GM23248 (cell line): ENCODE measurements around the gene GRM7. TPM values are rescaled to one million over a fixed set of nuclear protein-coding genes. Genes with fewer than 3 reads are reported as not detected.

ENCODE experiments used
- DNase-seq: peaks from one replicate; pipeline ENCODE4 v3.0.0-alpha.2; 2015
- H2AFZ ChIP-seq: fragments of 200-600 bp; sonication (generic); 2 replicates; pipeline ENCODE4 v1.6.1; 2016; ENCODE audit warnings: antibody characterized with exemption
- H3F3A ChIP-seq: fragments of 200-600 bp; sonication (generic); 2 replicates; pipeline ENCODE4 v1.6.1; 2016; ENCODE audit warnings: mild to moderate bottlenecking, antibody characterized with exemption, mixed run types; ENCODE audit not compliant: insufficient read depth
- H3K27ac ChIP-seq: fragments of 200-600 bp; sonication (generic); 2 replicates; pipeline ENCODE4 v1.5.1; 2016; ENCODE audit warnings: mild to moderate bottlenecking
- H3K27me3 ChIP-seq: fragments of 200-600 bp; sonication (generic); replicated peaks from 2 replicates; pipeline ENCODE4 v1.6.1; 2016; ENCODE audit warnings: mild to moderate bottlenecking; ENCODE audit not compliant: insufficient read depth
- H3K36me3 ChIP-seq: fragments of 200-600 bp; sonication (generic); 2 replicates; pipeline ENCODE4 v1.6.1; 2016; ENCODE audit warnings: low read depth, mild to moderate bottlenecking
- H3K4me1 ChIP-seq: fragments of 200-600 bp; sonication (generic); 2 replicates; pipeline ENCODE4 v1.6.1; 2016; ENCODE audit warnings: mild to moderate bottlenecking; ENCODE audit not compliant: insufficient read depth
- H3K4me2 ChIP-seq: fragments of 200-600 bp; sonication (generic); one replicate; pipeline ENCODE4 v1.6.1; 2016; ENCODE audit warnings: mild to moderate bottlenecking; ENCODE audit not compliant: unreplicated experiment
- H3K4me3 ChIP-seq: fragments of 200-600 bp; sonication (generic); 2 replicates; pipeline ENCODE4 v1.5.1; 2016; ENCODE audit warnings: mild to moderate bottlenecking
- H3K79me2 ChIP-seq: fragments of 200-600 bp; sonication (generic); 2 replicates; pipeline ENCODE4 v1.6.1; 2016; ENCODE audit warnings: mild to moderate bottlenecking; ENCODE audit not compliant: insufficient read depth
- H3K9ac ChIP-seq: fragments of 200-600 bp; sonication (generic); 2 replicates; pipeline ENCODE4 v1.6.1; 2016; ENCODE audit warnings: mild to moderate bottlenecking
- H3K9me2 ChIP-seq: fragments of 200-600 bp; sonication (generic); 2 replicates; pipeline ENCODE4 v1.6.1; 2016; ENCODE audit warnings: mixed run types, mild to moderate bottlenecking, moderate library complexity; ENCODE audit not compliant: insufficient read depth
- H3K9me3 ChIP-seq: fragments of 200-600 bp; sonication (generic); one replicate; pipeline ENCODE4 v1.6.1; 2017; ENCODE audit warnings: low read depth
- H4K20me1 ChIP-seq: fragments of 200-600 bp; sonication (generic); 2 replicates; pipeline ENCODE4 v1.6.0; 2016; ENCODE audit not compliant: insufficient read depth
- EZH2 ChIP-seq: fragments of 200-600 bp; sonication (generic); IDR thresholded peaks from 2 replicates; pipeline ENCODE4 v1.6.1; 2018; ENCODE audit warnings: antibody characterized with exemption, mild to moderate bottlenecking; ENCODE audit not compliant: insufficient read depth, poor library complexity, severe bottlenecking
- EZH2phosphoT487 ChIP-seq: fragments of 200-600 bp; sonication (generic); IDR thresholded peaks from 2 replicates; pipeline ENCODE4 v1.6.1; 2018; ENCODE audit warnings: antibody characterized with exemption, moderate library complexity, mild to moderate bottlenecking, low read depth; ENCODE audit not compliant: insufficient read depth
- WGBS, 2 experiments: methylation state at CpG; one replicate each; pipeline ENCODE4 v1.1.6; 2015 to 2017; ENCODE audit warnings: low lambda C conversion rate in 2 of 2, low coverage in 1 of 2; ENCODE audit errors: missing lambda C conversion rate in 2 of 2; 5-methylcytosine and 5-hydroxymethylcytosine counted together
- in situ Hi-C: fragments of 300-500 bp; cut with MboI; formaldehyde crosslinking; loops from 2 replicates; pipeline ENCODE4 v1.15.0; 2020
- polyA plus RNA-seq: library from polyadenylated mRNA; unstranded; fragments of >200 nt; fragmentation: Nextera tagmentation; extraction: Ambion mirVana; gene quantifications from 2 replicates; pipeline ENCODE4 v1.2.1, GENCODE V29; 2016
- total RNA-seq: library from RNA; depleted of rRNA; stranded (reverse); fragments of >200 nt; shearing (Covaris generic); gene quantifications from 2 replicates; pipeline ENCODE4 v1.2.3, GENCODE V29; 2014

The GRM7 gene
- total and polyA plus RNA-seq, 2 experiments from 2014 or later = not detected

DNA sequence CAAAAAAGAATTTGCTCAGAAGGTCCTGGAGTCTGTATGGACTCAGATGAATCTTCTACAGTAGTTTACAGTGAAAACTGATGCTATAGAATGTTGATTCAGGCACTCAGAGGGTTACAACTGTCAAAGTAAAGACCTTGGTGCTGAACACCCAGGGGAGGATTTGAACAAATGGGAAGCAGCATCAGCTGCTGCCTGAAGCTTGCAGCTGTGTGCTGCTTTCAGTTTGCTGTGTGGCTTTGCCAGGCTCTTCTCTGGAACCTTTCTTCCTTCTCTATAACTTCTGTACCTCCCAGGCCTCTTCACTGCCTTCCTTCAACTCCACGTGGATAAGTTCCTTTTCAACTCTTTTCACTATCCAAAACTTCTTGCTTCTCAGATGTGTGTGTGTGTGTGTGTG, 214.2 kb downstream of the GRM7 start:
- no peak for DNase-seq
- no peak overlapping the region for H3K4me2 ChIP-seq
- no peak overlapping the region for H3K9ac ChIP-seq
- no peaks in the 10 kb centered on the region for H3K36me3 ChIP-seq
- H3K79me2 ChIP-seq = no peaks in the 10 kb centered on the region
- no peaks in the 10 kb centered on the region for H4K20me1 ChIP-seq
- H3K27me3 ChIP-seq = no peaks in the 10 kb centered on the region
- H3F3A ChIP-seq = no peaks in the 10 kb centered on the region
- H3K9me2 ChIP-seq = no peaks in the 10 kb centered on the region
- H2AFZ ChIP-seq = no peak overlapping the region
- H3K27ac ChIP-seq = no peak overlapping the region
- TF ChIP-seq EZH2 (no peak), EZH2phosphoT487 (no peak)
- H3K9me3 ChIP-seq = no peaks in the 10 kb centered on the region
- in situ Hi-C loops = no loop called here
- H3K4me1 ChIP-seq = no peaks in the 10 kb centered on the region
- 0 to 5% methylated on average over 1 of the region's 1 CpG for WGBS, 2 experiments
- H3K4me3 ChIP-seq = no peak overlapping the region

DNA sequence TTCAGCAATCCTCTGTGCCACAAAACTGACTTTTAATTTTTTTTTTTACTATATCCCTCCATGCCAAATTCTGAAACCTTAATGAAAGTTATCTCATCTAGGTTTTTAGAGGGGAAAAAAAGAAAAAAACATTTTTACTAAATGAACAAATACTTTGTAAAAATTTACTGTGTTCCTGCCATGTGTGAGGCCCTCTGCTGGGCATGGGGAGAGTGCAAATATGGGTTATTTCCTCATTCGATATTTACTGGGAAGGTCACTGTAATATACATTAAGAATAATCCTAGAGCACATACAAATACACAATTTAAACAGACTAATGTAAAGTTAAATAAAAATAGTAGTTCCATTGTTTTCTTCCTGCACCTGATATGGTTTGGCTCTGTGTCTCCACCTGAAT, 215.0 kb downstream of the GRM7 start:
- Histone ChIP-seq H3K4me1 (no peaks in the 10 kb centered on the region), H3F3A (no peaks in the 10 kb centered on the region), H2AFZ (no peak overlapping the region), H3K4me2 (no peak overlapping the region), H3K9me3 (no peaks in the 10 kb centered on the region), H4K20me1 (no peaks in the 10 kb centered on the region), H3K9me2 (no peaks in the 10 kb centered on the region), H3K27ac (no peak overlapping the region), H3K27me3 (no peaks in the 10 kb centered on the region), H3K79me2 (no peaks in the 10 kb centered on the region), H3K4me3 (no peak overlapping the region), H3K36me3 (no peaks in the 10 kb centered on the region), H3K9ac (no peak overlapping the region)
- in situ Hi-C loops = no loop called here
- TF ChIP-seq EZH2phosphoT487 = no peak
- TF ChIP-seq EZH2 = no peak
- 13 to 23% methylated on average over 1 of the region's 1 CpG for WGBS, 2 experiments
- DNase-seq = no peak

DNA sequence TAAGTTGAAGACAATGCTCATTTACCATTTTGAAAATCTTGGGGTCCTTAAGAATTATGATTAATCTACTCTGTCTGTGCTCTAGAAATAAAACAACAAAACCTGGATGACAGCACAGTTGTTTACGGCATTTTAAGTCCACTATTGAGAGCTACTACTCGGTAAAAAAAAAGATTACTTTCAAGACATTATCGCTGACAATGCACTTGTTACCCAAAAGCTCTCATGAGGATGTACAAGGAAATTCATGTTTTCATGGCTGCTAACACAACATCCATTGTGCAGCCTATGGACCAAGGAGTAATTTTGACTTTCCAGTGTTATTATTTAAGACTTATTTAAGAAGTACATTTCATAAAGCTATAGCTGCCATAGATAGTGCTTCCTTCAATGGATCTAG, 221.3 kb downstream of the GRM7 start:
- no peaks in the 10 kb centered on the region for H3K9me2 ChIP-seq
- 38 to 45% methylated on average over 3 of the region's 3 CpGs for WGBS, 2 experiments
- H3F3A ChIP-seq = no peaks in the 10 kb centered on the region
- no peaks in the 10 kb centered on the region for H3K36me3 ChIP-seq
- no peak overlapping the region for H3K27ac ChIP-seq
- in situ Hi-C loops = no loop called here
- H3K9me3 ChIP-seq = no peaks in the 10 kb centered on the region
- no peak overlapping the region for H3K9ac ChIP-seq
- H3K4me1 ChIP-seq = no peaks in the 10 kb centered on the region
- DNase-seq = no peak
- no peak overlapping the region for H3K4me2 ChIP-seq
- no peaks in the 10 kb centered on the region for H3K27me3 ChIP-seq
- TF ChIP-seq EZH2phosphoT487 (no peak), EZH2 (no peak)
- no peaks in the 10 kb centered on the region for H3K79me2 ChIP-seq
- no peaks in the 10 kb centered on the region for H4K20me1 ChIP-seq
- no peak overlapping the region for H2AFZ ChIP-seq
- H3K4me3 ChIP-seq = no peak overlapping the region

DNA sequence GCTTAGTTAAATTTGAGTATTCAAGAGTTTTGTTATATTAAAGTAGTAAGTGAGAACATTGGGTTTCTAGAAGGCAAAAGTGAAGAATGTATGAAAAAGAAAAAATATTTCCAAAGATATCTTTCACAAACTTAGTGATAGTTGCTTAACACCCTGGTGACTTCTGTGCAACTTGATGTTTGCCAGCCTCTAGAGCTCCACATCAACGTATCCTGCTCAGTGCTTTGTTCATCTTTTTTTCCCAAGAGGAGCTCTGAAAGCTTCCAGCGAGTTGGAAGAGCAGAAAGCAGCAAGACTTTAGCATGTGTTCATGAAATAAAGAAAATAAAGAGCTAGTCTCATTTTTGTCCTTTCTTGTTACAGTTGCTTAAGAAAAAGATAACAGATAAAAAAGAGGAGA, 225.5 kb downstream of the GRM7 start:
- no peak for DNase-seq
- Histone ChIP-seq H3K27me3 (no peaks in the 10 kb centered on the region), H3K4me1 (no peaks in the 10 kb centered on the region), H3K36me3 (no peaks in the 10 kb centered on the region), H4K20me1 (no peaks in the 10 kb centered on the region), H3K79me2 (no peaks in the 10 kb centered on the region), H3K9me3 (no peaks in the 10 kb centered on the region), H3K4me3 (no peak overlapping the region), H2AFZ (no peak overlapping the region), H3F3A (no peaks in the 10 kb centered on the region), H3K9ac (no peak overlapping the region), H3K4me2 (no peak overlapping the region), H3K27ac (no peak overlapping the region), H3K9me2 (no peaks in the 10 kb centered on the region)
- TF ChIP-seq EZH2 (no peak), EZH2phosphoT487 (no peak)
- in situ Hi-C loops = no loop called here
- WGBS, 2 experiments = 4 to 9% methylated on average over 2 of the region's 2 CpGs

DNA sequence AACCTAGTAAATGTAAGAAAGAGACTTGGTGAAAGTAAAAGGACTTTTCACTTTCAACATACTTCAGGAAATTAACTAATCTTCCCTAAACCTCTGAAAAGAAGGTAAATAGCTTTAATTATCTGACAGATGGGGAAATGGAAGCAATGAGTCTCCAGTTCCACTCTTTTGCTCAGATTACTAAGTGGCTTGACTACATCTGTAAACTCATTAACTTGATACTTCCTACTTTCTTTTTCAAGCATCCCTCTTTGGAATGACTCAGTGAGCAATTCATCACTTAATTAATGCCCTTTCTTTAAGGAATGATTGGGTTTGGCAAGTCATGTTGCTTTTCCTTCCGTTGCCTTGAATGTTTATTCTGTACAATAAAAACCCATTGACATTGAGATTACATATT, 234.2 kb downstream of the GRM7 start:
- in situ Hi-C loops = no loop called here
- no peak overlapping the region for H3K4me3 ChIP-seq

More for the DNA sequence above, 234.2 kb downstream of the GRM7 start:
- Histone ChIP-seq H3K79me2 (no peaks in the 10 kb centered on the region), H3K9ac (no peak overlapping the region), H3K9me3 (no peaks in the 10 kb centered on the region), H4K20me1 (no peaks in the 10 kb centered on the region), H3K27me3 (no peaks in the 10 kb centered on the region), H2AFZ (no peak overlapping the region), H3K9me2 (no peaks in the 10 kb centered on the region), H3K4me1 (no peaks in the 10 kb centered on the region), H3K36me3 (no peaks in the 10 kb centered on the region), H3K4me2 (no peak overlapping the region), H3F3A (no peaks in the 10 kb centered on the region), H3K27ac (no peak overlapping the region)
- no peak for TF ChIP-seq EZH2
- no peak for TF ChIP-seq EZH2phosphoT487
- no peak for DNase-seq
- WGBS, 2 experiments = 14 to 23% methylated on average over 1 of the region's 1 CpG
